Omental fat pad (tissue), 4 donors: ENCODE data around the gene DDRGK1. TPM values are rescaled to one million over a fixed set of nuclear protein-coding genes. Genes with fewer than 3 reads are reported as not detected.

Experiments used
- ATAC-seq: fragments of 150-250 bp; one replicate; pipeline ENCODE4 v1.9.1; 2016; ENCODE audit warnings: mild to moderate bottlenecking, moderate library complexity; ENCODE audit not compliant: low FRiP score
- DNase-seq: peaks from one replicate; pipeline ENCODE4 v3.0.0-alpha.2; 2019; ENCODE audit warnings: low spot score
- total RNA-seq, 4 donors: library from RNA; depleted of rRNA; stranded (reverse); fragments of >200 nt; gene quantifications; one replicate each; pipeline ENCODE4 v1.1.0, GENCODE V29; 2016
- TF ChIP-seq, protein P1 (sequence below), 3 donors: fragments of 450-650 bp; IDR thresholded peaks; one replicate each; pipeline ENCODE4 v1.5.1; 2016 to 2017; ENCODE audit warnings: antibody characterized with exemption in 3 of 3, mild to moderate bottlenecking in 3 of 3, moderate library complexity in 2 of 3

Gene DDRGK1
- total RNA-seq, 4 donors from 2014 or later: 61.5 to 76.5 (median 68.2) TPM

DNA sequence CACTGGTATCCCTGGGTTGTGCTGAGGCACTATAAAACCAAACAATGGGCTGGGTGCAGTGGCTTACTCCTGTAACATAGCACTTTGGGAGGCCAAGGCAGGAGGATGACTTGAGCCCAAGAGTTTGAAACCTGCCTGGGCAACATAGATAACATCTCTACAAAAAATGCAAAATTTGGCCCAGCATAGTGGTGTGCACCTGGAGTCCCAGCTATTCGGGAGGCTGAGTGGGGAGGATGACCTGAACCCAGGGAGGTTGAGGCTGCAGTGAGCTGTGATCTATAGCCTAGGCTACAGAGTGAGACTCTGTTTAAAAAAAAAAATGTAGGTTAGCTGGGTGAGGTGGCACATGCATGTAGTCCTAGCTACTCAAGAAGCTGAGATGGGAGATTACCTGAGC is 42.2 kb upstream of the DDRGK1 start:
- DNase-seq (no peak), ATAC-seq (no peak)
- TF ChIP-seq, protein P1, sequence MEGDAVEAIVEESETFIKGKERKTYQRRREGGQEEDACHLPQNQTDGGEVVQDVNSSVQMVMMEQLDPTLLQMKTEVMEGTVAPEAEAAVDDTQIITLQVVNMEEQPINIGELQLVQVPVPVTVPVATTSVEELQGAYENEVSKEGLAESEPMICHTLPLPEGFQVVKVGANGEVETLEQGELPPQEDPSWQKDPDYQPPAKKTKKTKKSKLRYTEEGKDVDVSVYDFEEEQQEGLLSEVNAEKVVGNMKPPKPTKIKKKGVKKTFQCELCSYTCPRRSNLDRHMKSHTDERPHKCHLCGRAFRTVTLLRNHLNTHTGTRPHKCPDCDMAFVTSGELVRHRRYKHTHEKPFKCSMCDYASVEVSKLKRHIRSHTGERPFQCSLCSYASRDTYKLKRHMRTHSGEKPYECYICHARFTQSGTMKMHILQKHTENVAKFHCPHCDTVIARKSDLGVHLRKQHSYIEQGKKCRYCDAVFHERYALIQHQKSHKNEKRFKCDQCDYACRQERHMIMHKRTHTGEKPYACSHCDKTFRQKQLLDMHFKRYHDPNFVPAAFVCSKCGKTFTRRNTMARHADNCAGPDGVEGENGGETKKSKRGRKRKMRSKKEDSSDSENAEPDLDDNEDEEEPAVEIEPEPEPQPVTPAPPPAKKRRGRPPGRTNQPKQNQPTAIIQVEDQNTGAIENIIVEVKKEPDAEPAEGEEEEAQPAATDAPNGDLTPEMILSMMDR (IDR thresholded peaks at IDR 0.05): no peak

DNA sequence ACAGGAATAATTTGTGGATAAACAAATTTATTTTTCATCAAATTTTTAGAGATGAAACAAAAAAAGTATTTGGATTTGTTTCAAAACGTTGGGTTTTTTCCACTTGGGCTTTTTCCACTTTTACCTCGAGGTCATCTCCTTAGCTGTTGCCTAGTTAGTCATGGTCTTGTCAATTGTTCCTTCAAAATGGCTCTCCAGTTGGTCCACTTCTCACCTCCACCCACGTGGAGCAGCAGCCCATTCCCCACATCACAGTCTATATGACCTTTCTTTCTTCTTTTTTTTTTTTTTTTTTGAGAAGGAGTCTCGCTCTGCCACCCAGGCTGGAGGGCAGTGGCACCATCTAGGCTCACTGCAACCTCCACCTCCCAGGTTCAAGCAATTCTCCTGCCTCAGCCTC is 41.2 kb upstream of the DDRGK1 start:
- TF ChIP-seq, protein P1 (IDR thresholded peaks at IDR 0.05): no peak
- no peak for ATAC-seq

DNA sequence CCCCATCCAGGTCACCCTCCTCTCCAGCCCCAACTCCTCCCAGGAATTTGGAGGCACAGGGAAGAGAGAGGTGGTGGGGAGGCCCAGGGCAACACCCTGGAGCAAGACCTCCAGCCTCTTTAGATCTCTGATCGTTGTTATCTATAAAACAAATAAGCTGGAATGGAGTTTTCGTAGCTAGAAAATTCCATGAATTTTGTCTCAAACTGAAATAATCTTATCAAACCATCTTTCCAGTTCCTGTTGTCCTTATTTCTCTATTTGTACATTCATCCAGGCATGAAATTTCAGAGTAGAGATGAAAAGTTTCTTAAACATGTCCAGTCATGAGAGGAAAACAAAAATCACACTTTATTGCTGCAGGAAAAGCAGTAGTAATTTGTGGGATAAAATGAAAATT is 40.7 kb upstream of the DDRGK1 start:
- DNase-seq: no peak
- ATAC-seq: no peak
- TF ChIP-seq, protein P1 (IDR thresholded peaks at IDR 0.05): no peak

More for the DNA sequence above, 41.2 kb upstream of the DDRGK1 start:
- no peak for DNase-seq

DNA sequence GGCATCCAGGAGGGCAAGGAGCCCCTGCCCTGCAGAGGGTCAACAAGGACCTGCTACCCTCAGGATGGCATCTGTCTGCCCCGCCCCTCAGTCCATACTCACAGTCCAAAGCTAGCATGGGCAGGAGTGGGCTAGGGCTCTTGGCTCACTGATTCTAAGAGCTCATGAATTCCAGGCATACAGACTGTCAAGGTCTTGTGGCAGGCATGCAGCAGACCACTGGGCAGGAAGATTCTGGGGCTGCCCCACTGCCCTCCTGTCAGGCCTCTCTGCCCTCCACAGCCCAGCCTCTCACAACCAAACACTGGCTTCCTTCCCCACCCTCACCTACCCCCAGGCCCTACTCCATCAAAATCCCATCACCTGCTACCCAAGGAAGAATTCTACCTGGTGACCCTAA is 40.1 kb upstream of the DDRGK1 start:
- ATAC-seq (no peak), DNase-seq (no peak)
- TF ChIP-seq, protein P1 (IDR thresholded peaks at IDR 0.05): no peak

DNA sequence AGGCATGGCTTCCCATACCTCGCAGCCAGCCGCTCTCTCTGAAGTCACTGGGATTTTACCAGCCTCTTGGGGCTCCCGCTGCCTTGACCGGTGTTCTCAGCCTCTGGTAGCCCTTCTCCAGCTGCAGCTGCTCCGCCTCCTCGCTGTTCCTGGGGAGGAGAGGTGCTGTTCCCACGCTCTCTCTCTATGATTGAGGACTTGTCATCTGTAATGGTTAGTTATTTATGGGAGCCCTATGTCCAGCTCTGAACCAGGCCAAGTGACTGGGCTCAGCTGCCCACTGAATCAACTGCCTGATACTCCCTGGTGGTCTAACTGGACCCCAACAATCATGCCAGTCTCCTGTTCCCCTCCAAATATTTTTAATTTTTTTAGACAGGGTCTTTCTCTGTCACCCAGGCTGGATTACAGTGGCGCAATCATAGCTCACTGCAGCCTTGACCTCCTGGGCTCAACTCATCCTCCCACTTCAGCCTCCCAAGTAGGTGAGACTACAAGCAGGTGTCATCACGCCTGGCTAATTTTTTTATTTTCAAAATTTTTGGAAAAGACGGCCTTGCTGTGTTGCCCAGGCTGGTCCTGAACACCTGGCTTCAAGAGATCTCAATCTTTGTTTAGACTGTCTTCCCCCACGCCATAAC is 39.4 kb upstream of the DDRGK1 start:
- DNase-seq: no peak
- no peak for ATAC-seq
- TF ChIP-seq, protein P1 (IDR thresholded peaks at IDR 0.05): no peak

DNA sequence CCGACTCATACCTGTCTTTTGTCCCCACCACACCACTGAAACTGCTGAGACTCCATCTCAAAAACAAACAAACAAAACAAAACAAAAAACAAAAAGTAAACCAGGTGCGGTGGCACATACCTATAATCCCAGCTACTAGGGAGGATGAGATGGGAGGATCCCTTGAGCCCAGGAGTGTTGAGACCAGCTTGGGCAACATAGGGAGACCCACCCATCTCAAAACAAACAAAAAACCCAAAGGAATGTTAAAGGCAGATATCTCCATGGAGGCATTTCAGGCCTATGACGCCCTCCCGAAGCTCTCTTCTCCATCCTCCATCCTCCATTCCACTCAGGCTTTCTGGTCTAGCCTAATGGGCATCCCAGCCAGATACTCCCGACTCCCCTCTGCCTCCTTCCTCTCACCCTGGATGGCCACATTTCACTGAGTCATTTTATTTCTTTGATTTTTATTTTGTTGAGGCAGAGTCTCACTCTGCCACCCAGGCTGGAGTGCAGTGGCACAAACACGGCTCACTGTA is 37.8 kb upstream of the DDRGK1 start:
- ATAC-seq: no peak
- DNase-seq: no peak
- TF ChIP-seq, protein P1 (IDR thresholded peaks at IDR 0.05): no peak

DNA sequence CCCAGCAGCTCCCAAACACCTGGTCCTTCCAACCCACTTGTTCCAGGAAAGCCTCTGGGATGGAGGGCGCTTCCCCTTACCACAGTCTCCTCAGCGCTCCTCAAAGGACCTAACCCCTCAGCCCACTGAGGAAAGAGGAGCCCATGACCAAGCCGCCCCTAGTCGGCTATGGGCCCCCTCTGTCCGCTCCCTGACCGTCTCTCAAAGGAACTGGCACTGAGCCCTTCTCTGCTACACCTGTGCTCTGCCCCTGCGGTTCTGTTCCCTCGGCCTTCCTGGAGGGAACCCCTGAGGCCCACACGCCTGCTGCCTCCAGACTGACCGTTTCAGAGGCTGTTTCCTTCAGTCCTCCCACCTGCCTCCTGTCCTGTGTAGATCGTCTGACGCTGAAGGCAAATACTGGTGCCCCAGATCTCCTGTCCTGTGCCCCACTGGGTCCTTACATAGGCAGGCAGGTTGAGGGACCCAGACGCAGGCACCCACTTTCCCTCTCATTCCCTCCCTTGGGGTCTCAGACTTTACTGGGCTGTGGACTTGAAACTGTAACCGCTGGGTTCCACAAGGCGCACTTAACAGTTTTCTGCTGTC is 36.4 kb upstream of the DDRGK1 start:
- DNase-seq (no peak), ATAC-seq (no peak)
- TF ChIP-seq, protein P1 (IDR thresholded peaks at IDR 0.05): no peak
